ENCODE data around the gene KCNJ10.

The KCNJ10 gene

GRCh38 chr1:160098852-160099561 is 29.0 kb upstream of the KCNJ10 start:
- no peaks in the 10 kb centered on the region for H3K9me2 ChIP-seq (replicated peaks; ENCODE audit: insufficient read depth, low read length)
- H3K27ac ChIP-seq (ENCODE audit: low read length) = peak overlapping the region; percentile 34; the same call in 1 of the 2 replicates
- TF ChIP-seq CTCF (IDR thresholded peaks at IDR 0.05; ENCODE audit: low read length) = no peak
- peak overlapping the region; percentile 96 for H3K4me2 ChIP-seq (ENCODE audit: low read depth, low read length)
- peak overlapping the region; percentile 71 for H3K9ac ChIP-seq (ENCODE audit: low read length)
- H3K4me3 ChIP-seq (ENCODE audit: low read length) = peak overlapping the region; percentile 74
- no peaks in the 10 kb centered on the region for H3K27me3 ChIP-seq (replicated peaks; ENCODE audit: insufficient read depth, low read length)
- H4K20me1 ChIP-seq (ENCODE audit: insufficient read depth, low read length) = no peaks in the 10 kb centered on the region
- no peaks in the 10 kb centered on the region for H3K36me3 ChIP-seq (replicated peaks; ENCODE audit: insufficient read depth, low read length)
- DNase-seq = peak; percentile 98
- peaks cover 7% of the 10 kb centered on the region; the same call in 1 of the 2 replicates for H3F3A ChIP-seq (ENCODE audit: insufficient read depth, low read length)
- peaks cover 23% of the 10 kb centered on the region for H3K79me2 ChIP-seq (ENCODE audit: low read length)
- peaks cover 33% of the 10 kb centered on the region for H3K4me1 ChIP-seq (ENCODE audit: low read length)
- no peaks in the 10 kb centered on the region for H3K9me3 ChIP-seq (replicated peaks; ENCODE audit: insufficient read depth, low read length)
- H2AFZ ChIP-seq (ENCODE audit: low read length) = peak overlapping the region; percentile 100

- peak within 1 kb of the TSS; percentile 100 for H2AFZ ChIP-seq (ENCODE audit: low read length)
- TF ChIP-seq EZH2 (optimal IDR thresholded peaks at IDR 0.05; ENCODE audit: low read depth, low read length) (no peak), EZH2phosphoT487 (IDR thresholded peaks at IDR 0.05; ENCODE audit: low read length) (no peak), CTCF (IDR thresholded peaks at IDR 0.05; ENCODE audit: low read length) (no peak)
These were observed 28.2 kb upstream of the KCNJ10 start, which contains the start of gene IGSF8 for GRCh38 chr1:160097911-160098851. IGSF8 (minus strand) TSS chr1:160098619; CDS start chr1:160098472, 147 bp downstream.

GRCh38 chr1:160097151-160097910 is 27.4 kb upstream of the KCNJ10 start:
- Histone ChIP-seq H3K27ac (ENCODE audit: low read length) (no peak overlapping the region), H3K4me1 (ENCODE audit: low read length) (peaks cover 33% of the 10 kb centered on the region), H3K36me3 (replicated peaks; ENCODE audit: insufficient read depth, low read length) (no peaks in the 10 kb centered on the region), H4K20me1 (ENCODE audit: insufficient read depth, low read length) (no peaks in the 10 kb centered on the region), H3K9ac (ENCODE audit: low read length) (peak overlapping the region; percentile 83), H3K4me2 (ENCODE audit: low read depth, low read length) (peak overlapping the region; percentile 93), H3K9me2 (replicated peaks; ENCODE audit: insufficient read depth, low read length) (no peaks in the 10 kb centered on the region), H3F3A (ENCODE audit: insufficient read depth, low read length) (peaks cover 7% of the 10 kb centered on the region; the same call in 1 of the 2 replicates), H3K9me3 (replicated peaks; ENCODE audit: insufficient read depth, low read length) (no peaks in the 10 kb centered on the region), H3K79me2 (ENCODE audit: low read length) (peaks cover 23% of the 10 kb centered on the region), H3K4me3 (ENCODE audit: low read length) (peak overlapping the region; percentile 94), H2AFZ (ENCODE audit: low read length) (peak overlapping the region; percentile 83; the same call in 1 of the 2 replicates), H3K27me3 (replicated peaks; ENCODE audit: insufficient read depth, low read length) (no peaks in the 10 kb centered on the region)
- no peak for DNase-seq
- no peak for TF ChIP-seq EZH2 (optimal IDR thresholded peaks at IDR 0.05; ENCODE audit: low read depth, low read length)
- TF ChIP-seq EZH2phosphoT487 (IDR thresholded peaks at IDR 0.05; ENCODE audit: low read length) = no peak
- no peak for TF ChIP-seq CTCF (IDR thresholded peaks at IDR 0.05; ENCODE audit: low read length)

More at GRCh38 chr1:160097911-160098851, 28.2 kb upstream of the KCNJ10 start, which contains the start of gene IGSF8:
- peak within 1 kb of the TSS; percentile 96 for H3K4me2 ChIP-seq (ENCODE audit: low read depth, low read length)
- no peaks in the 10 kb centered on the region for H3K9me2 ChIP-seq (replicated peaks; ENCODE audit: insufficient read depth, low read length)
- H3K36me3 ChIP-seq (replicated peaks; ENCODE audit: insufficient read depth, low read length) = no peaks in the 10 kb centered on the region
- H3K9ac ChIP-seq (ENCODE audit: low read length) = peak within 1 kb of the TSS; percentile 83
- no peaks in the 10 kb centered on the region for H4K20me1 ChIP-seq (ENCODE audit: insufficient read depth, low read length)
- peak; percentile 94 for DNase-seq
- peak within 1 kb of the TSS; percentile 94 for H3K4me3 ChIP-seq (ENCODE audit: low read length)
- H3K9me3 ChIP-seq (replicated peaks; ENCODE audit: insufficient read depth, low read length) = no peaks in the 10 kb centered on the region
- peak within 1 kb of the TSS; percentile 40; the same call in 1 of the 2 replicates for H3K27ac ChIP-seq (ENCODE audit: low read length)
- H3K4me1 ChIP-seq (ENCODE audit: low read length) = peaks cover 33% of the 10 kb centered on the region
- no peaks in the 10 kb centered on the region for H3K27me3 ChIP-seq (replicated peaks; ENCODE audit: insufficient read depth, low read length)
- H3F3A ChIP-seq (ENCODE audit: insufficient read depth, low read length) = peaks cover 7% of the 10 kb centered on the region; the same call in 1 of the 2 replicates
- H3K79me2 ChIP-seq (ENCODE audit: low read length) = peaks cover 23% of the 10 kb centered on the region

Measured in MM.1S (cell line).